Prostate gland (tissue), 2 donors: ENCODE data around the gene CAB39L. TPM values are rescaled to one million over a fixed set of nuclear protein-coding genes. Genes with fewer than 3 reads are reported as not detected.

Source experiments
- DNase-seq: peaks from one replicate; pipeline ENCODE4 v3.0.0-alpha.2; 2019; ENCODE audit warnings: low spot score
- H3K27ac ChIP-seq, 2 donors: fragments of 200-600 bp; sonication (generic); 2 replicates each; pipeline ENCODE4 v1.5.1; 2017 to 2019
- H3K27me3 ChIP-seq: fragments of 200-600 bp; sonication (generic); replicated peaks from 2 replicates; pipeline ENCODE4 v1.5.1; 2019; ENCODE audit not compliant: insufficient read depth
- H3K36me3 ChIP-seq, 2 donors: fragments of 200-600 bp; sonication (generic); 1 replicate in 1 of 2; 2 replicates in 1 of 2; pipeline versions ENCODE4 v1.5.1 to v1.8.1; 2017 to 2019
- H3K4me1 ChIP-seq: fragments of 200-600 bp; sonication (generic); replicated peaks from 2 replicates; pipeline ENCODE4 v1.5.1; 2019
- H3K4me3 ChIP-seq, 2 donors: fragments of 200-600 bp; sonication (generic); 2 replicates each; pipeline ENCODE4 v1.5.1; 2017 to 2019
- H3K9me3 ChIP-seq: fragments of 200-600 bp; sonication (generic); 2 replicates; pipeline ENCODE4 v1.5.1; 2017
- CTCF ChIP-seq, 4 experiments: fragments of 200-600 bp in 2 of 4; fragments of 450-650 bp in 2 of 4; sonication (generic) in 2 of 4; IDR thresholded peaks; 1 replicate in 3 of 4; 2 replicates in 1 of 4; pipeline ENCODE4 v1.5.1; 2016 to 2019; ENCODE audit warnings: antibody characterized with exemption in 4 of 4, mild to moderate bottlenecking in 2 of 4, moderate library complexity in 2 of 4
- POLR2A ChIP-seq: fragments of 450-650 bp; IDR thresholded peaks from one replicate; pipeline ENCODE4 v1.6.1; 2016; ENCODE audit warnings: antibody characterized with exemption, mild to moderate bottlenecking
- POLR2AphosphoS5 ChIP-seq: sonication (generic); formaldehyde crosslinking; IDR thresholded peaks from one replicate; pipeline ENCODE4 v1.6.1; 2017; ENCODE audit warnings: antibody characterized with exemption
- WGBS: methylation state at CpG from one replicate; pipeline ENCODE4 v1.1.5; 2018; 5-methylcytosine and 5-hydroxymethylcytosine counted together
- intact Hi-C: fragments of 100-400 bp; cut with DNase I; formaldehyde crosslinking; loops from one replicate; pipeline ENCODE4 v1.14.2; 2022
- total RNA-seq, 2 donors: library from RNA; depleted of rRNA; stranded (reverse); fragments of >200 nt; gene quantifications; one replicate each; pipeline ENCODE4 v1.1.0, GENCODE V29; 2016

CAB39L gene
- total RNA-seq, 2 donors from 2014 or later, result 43.9 to 96.5 TPM

GRCh38 chr13:49428041-49428763, 15.7 kb downstream of the CAB39L start:
- 97% methylated on average over 2 of the region's 2 CpGs for WGBS
- H3K36me3 ChIP-seq, result no peaks in the 10 kb centered on the region

GRCh38 chr13:49424011-49424560, 19.8 kb downstream of the CAB39L start:
- Histone ChIP-seq H3K36me3 (no peaks in the 10 kb centered on the region), H3K9me3 (no peaks in the 10 kb centered on the region), H3K27ac (no peak overlapping the region), H3K27me3 (no peaks in the 10 kb centered on the region), H3K4me1 (no peaks in the 10 kb centered on the region), H3K4me3 (no peak overlapping the region)
- 74% methylated on average over 7 of the region's 7 CpGs for WGBS
- intact Hi-C loops, result no loop called here
- DNase-seq, result no peak
- TF ChIP-seq CTCF (IDR thresholded peaks at IDR 0.05), result no peak
- TF ChIP-seq POLR2A, result no peak
- no peak for TF ChIP-seq POLR2AphosphoS5

More at GRCh38 chr13:49428041-49428763, 15.7 kb downstream of the CAB39L start:
- Histone ChIP-seq H3K27me3 (no peaks in the 10 kb centered on the region), H3K9me3 (no peaks in the 10 kb centered on the region), H3K27ac (no peak overlapping the region), H3K4me3 (no peak overlapping the region), H3K4me1 (no peaks in the 10 kb centered on the region)
- no peak for DNase-seq
- intact Hi-C loops, result no loop called here
- TF ChIP-seq POLR2AphosphoS5 (no peak), POLR2A (no peak), CTCF (IDR thresholded peaks at IDR 0.05) (no peak)

- no peaks in the 10 kb centered on the region for H3K36me3 ChIP-seq
- no peaks in the 10 kb centered on the region for H3K9me3 ChIP-seq
- no peaks in the 10 kb centered on the region for H3K4me1 ChIP-seq
- no peak overlapping the region for H3K4me3 ChIP-seq
- 91% methylated on average over 3 of the region's 3 CpGs for WGBS
- no peak overlapping the region for H3K27ac ChIP-seq
- TF ChIP-seq POLR2AphosphoS5 (no peak), CTCF (IDR thresholded peaks at IDR 0.05) (no peak), POLR2A (no peak)
- intact Hi-C loops, result no loop called here
- no peak for DNase-seq
- H3K27me3 ChIP-seq, result no peaks in the 10 kb centered on the region
Measured at GRCh38 chr13:49421391-49421790, 22.5 kb downstream of the CAB39L start.

GRCh38 chr13:49419276-49419675, 24.6 kb downstream of the CAB39L start:
- intact Hi-C loops, result no loop called here
- no peaks in the 10 kb centered on the region for H3K9me3 ChIP-seq
- no peak for DNase-seq

More at GRCh38 chr13:49419276-49419675, 24.6 kb downstream of the CAB39L start:
- 87% methylated on average over 3 of the region's 3 CpGs for WGBS
- Histone ChIP-seq H3K4me3 (no peak overlapping the region), H3K4me1 (no peaks in the 10 kb centered on the region), H3K36me3 (no peaks in the 10 kb centered on the region), H3K27me3 (no peaks in the 10 kb centered on the region), H3K27ac (no peak overlapping the region)
- no peak for TF ChIP-seq POLR2AphosphoS5
- no peak for TF ChIP-seq POLR2A
- TF ChIP-seq CTCF (IDR thresholded peaks at IDR 0.05), result no peak
